Measurements from ENCODE around the gene ZBTB25.
"Not testable (repeated sequence)": the region's sequence is repeated elsewhere in the genome, so short reads cannot be mapped to it uniquely, and the experiment has no call there.

ZBTB25 gene

GRCh38 chr14:64503434-64504309 is at the start of gene ZBTB25:
TSS of gene ZBTB25 (minus strand) at chr14:64503838. CDS start at chr14:64490533, 13,305 bp downstream.
- peak; percentile 94 for DNase-seq (ENCODE audit: low spot score)

- no peak for DNase-seq (ENCODE audit: low spot score)
Measured at GRCh38 chr14:64550621-64551333, 47.1 kb upstream of the ZBTB25 start.

- no peak for DNase-seq (ENCODE audit: low spot score)
Measured at GRCh38 chr14:64549791-64550620, 46.4 kb upstream of the ZBTB25 start, which contains the start of gene PPP1R36. TSS of gene PPP1R36 (plus strand) at chr14:64549961. CDS start at chr14:64549998, 37 bp downstream.

- no peak for DNase-seq (ENCODE audit: low spot score)
Measured at GRCh38 chr14:64549016-64549415, 45.4 kb upstream of the ZBTB25 start.

GRCh38 chr14:64544607-64545312 is 41.1 kb upstream of the ZBTB25 start:
- no peak for DNase-seq (ENCODE audit: low spot score)

- DNase-seq (ENCODE audit: low spot score) = no peak
Measured at GRCh38 chr14:64542836-64543201, 39.2 kb upstream of the ZBTB25 start.

- no peak for DNase-seq (ENCODE audit: low spot score)
Measured at GRCh38 chr14:64541972-64542835, 38.6 kb upstream of the ZBTB25 start.

- peak; percentile 79 for DNase-seq (ENCODE audit: low spot score)
Measured at GRCh38 chr14:64541261-64541971, 37.8 kb upstream of the ZBTB25 start.

- DNase-seq (ENCODE audit: low spot score) = peak; percentile 99
Measured at GRCh38 chr14:64540208-64541202, 36.9 kb upstream of the ZBTB25 start, which contains the start of gene HSPA2. TSS of gene HSPA2 (plus strand) at chr14:64540741. CDS start at chr14:64540850, 109 bp downstream.

GRCh38 chr14:64536488-64537245 is 33.0 kb upstream of the ZBTB25 start:
- DNase-seq (ENCODE audit: low spot score) = no peak

GRCh38 chr14:64531567-64531966 is 27.9 kb upstream of the ZBTB25 start:
- no peak for DNase-seq (ENCODE audit: low spot score)

GRCh38 chr14:64525354-64525753 is 21.7 kb upstream of the ZBTB25 start:
- no peak for DNase-seq (ENCODE audit: low spot score)

- no peak for DNase-seq (ENCODE audit: low spot score)
Measured at GRCh38 chr14:64522591-64523355, 19.1 kb upstream of the ZBTB25 start.

GRCh38 chr14:64520699-64521098 is 17.1 kb upstream of the ZBTB25 start:
- DNase-seq (ENCODE audit: low spot score) = no peak

- no peak for DNase-seq (ENCODE audit: low spot score)
Measured at GRCh38 chr14:64518229-64518628, 14.6 kb upstream of the ZBTB25 start.

- DNase-seq (ENCODE audit: low spot score) = not testable (repeated sequence)
Measured at GRCh38 chr14:64517667-64518066, 14.0 kb upstream of the ZBTB25 start.

- DNase-seq (ENCODE audit: low spot score) = no peak
Measured at GRCh38 chr14:64516969-64517368, 13.3 kb upstream of the ZBTB25 start.

Measured in left forelimb (tissue), 1 donor.